Gastroesophageal sphincter (tissue), 4 donors: ENCODE measurements around the gene ZNF576. TPM values are rescaled to one million over a fixed set of nuclear protein-coding genes. Genes with fewer than 3 reads are reported as not detected.

ENCODE experiments used
- ATAC-seq: fragments of 150-250 bp; one replicate; pipeline ENCODE4 v1.9.1; 2016; ENCODE audit warnings: mild to moderate bottlenecking, moderate library complexity
- H3K27ac ChIP-seq, 4 donors: fragments of 200-600 bp; sonication (generic) in 3 of 4; 1 replicate in 3 of 4; 2 replicates in 1 of 4; pipeline ENCODE4 v1.5.1; 2016 to 2019
- H3K27me3 ChIP-seq: fragments of 200-600 bp; sonication (generic); one replicate; pipeline ENCODE4 v1.5.1; 2019
- H3K36me3 ChIP-seq, 2 donors: fragments of 200-600 bp; sonication (generic); one replicate each; pipeline ENCODE4 v1.5.1; 2019; ENCODE audit warnings: control low read depth in 1 of 2
- H3K4me1 ChIP-seq, 3 donors: fragments of 200-600 bp; sonication (generic); 1 replicate in 2 of 3; 2 replicates in 1 of 3; pipeline ENCODE4 v1.5.1; 2016 to 2019; ENCODE audit warnings: control low read depth in 2 of 3
- H3K4me3 ChIP-seq, 2 donors: fragments of 200-600 bp; sonication (generic); one replicate each; pipeline ENCODE4 v1.5.1; 2019; ENCODE audit warnings: mild to moderate bottlenecking in 1 of 2, moderate library complexity in 1 of 2
- H3K9me3 ChIP-seq, 3 donors: fragments of 200-600 bp; sonication (generic); one replicate each; pipeline ENCODE4 v1.5.1; 2017 to 2019; ENCODE audit warnings: control low read depth in 2 of 3
- CTCF ChIP-seq, 4 experiments: fragments of 200-600 bp in 2 of 4; fragments of 450-650 bp in 2 of 4; sonication (generic) in 1 of 4; IDR thresholded peaks; one replicate each; pipeline ENCODE4 v1.5.1; 2017 to 2019; ENCODE audit warnings: antibody characterized with exemption in 4 of 4, mild to moderate bottlenecking in 2 of 4, moderate library complexity in 2 of 4
- EP300 ChIP-seq: sonication (generic); formaldehyde crosslinking; IDR thresholded peaks from one replicate; pipeline ENCODE4 v1.6.1; 2017; ENCODE audit warnings: antibody characterized with exemption, mild to moderate bottlenecking
- POLR2A ChIP-seq, 2 donors: fragments of 450-650 bp; IDR thresholded peaks; one replicate each; pipeline ENCODE4 v1.6.1; 2017; ENCODE audit warnings: antibody characterized with exemption in 2 of 2, mild to moderate bottlenecking in 2 of 2, moderate library complexity in 1 of 2
- POLR2AphosphoS5 ChIP-seq: sonication (generic); formaldehyde crosslinking; IDR thresholded peaks from one replicate; pipeline ENCODE4 v1.6.1; 2017; ENCODE audit warnings: antibody characterized with exemption
- WGBS, 2 donors: methylation state at CpG; one replicate each; pipeline ENCODE4 v1.1.5; 2018; ENCODE audit warnings: low coverage in 1 of 2; 5-methylcytosine and 5-hydroxymethylcytosine counted together
- total RNA-seq, 4 donors: library from RNA; depleted of rRNA; stranded (reverse); fragments of >200 nt; gene quantifications; one replicate each; pipeline ENCODE4 v1.1.0, GENCODE V29; 2016

The ZNF576 gene
- total RNA-seq, 4 donors from 2014 or later: 10.8 to 19.9 (median 14.2) TPM

GRCh38 chr19:43612374-43612773, 16.0 kb downstream of the ZNF576 start:
- H3K27me3 ChIP-seq: no peaks in the 10 kb centered on the region
- peaks cover 0 to 48% of the 10 kb centered on the region in 2 donors for H3K36me3 ChIP-seq
- peaks cover 0 to 18% (median 0%) of the 10 kb centered on the region in 3 donors for H3K4me1 ChIP-seq
- H3K9me3 ChIP-seq: no peaks in the 10 kb centered on the region
- ATAC-seq: no peak
- WGBS, 2 donors: 100% methylated on average over 2 of the region's 12 CpGs; no CpG with 5 or more reads in 1 of the 2 donors
- H3K4me3 ChIP-seq: no peak overlapping the region
- TF ChIP-seq POLR2A (IDR thresholded peaks at IDR 0.05) (no peak), POLR2AphosphoS5 (no peak), CTCF (IDR thresholded peaks at IDR 0.05) (no peak), EP300 (no peak)
- no peak overlapping the region for H3K27ac ChIP-seq

GRCh38 chr19:43616306-43616705, 19.9 kb downstream of the ZNF576 start:
- TF ChIP-seq EP300 (no peak), CTCF (IDR thresholded peaks at IDR 0.05) (no peak), POLR2AphosphoS5 (no peak), POLR2A (IDR thresholded peaks at IDR 0.05) (no peak)
- Histone ChIP-seq H3K27ac (no peak overlapping the region), H3K4me1 (peaks cover 0 to 46% (median 5%) of the 10 kb centered on the region in 3 donors), H3K36me3 (peaks cover 0 to 31% of the 10 kb centered on the region in 2 donors), H3K9me3 (no peaks in the 10 kb centered on the region), H3K4me3 (no peak overlapping the region), H3K27me3 (no peaks in the 10 kb centered on the region)
- 83% methylated on average over 1 of the region's 1 CpG; no CpG with 5 or more reads in 1 of the 2 donors for WGBS, 2 donors
- no peak for ATAC-seq

GRCh38 chr19:43616954-43617353, 20.6 kb downstream of the ZNF576 start:
- H3K36me3 ChIP-seq: peaks cover 0 to 25% of the 10 kb centered on the region in 2 donors
- 82% methylated on average over 4 of the region's 6 CpGs; no CpG with 5 or more reads in 1 of the 2 donors for WGBS, 2 donors
- no peak for ATAC-seq
- TF ChIP-seq EP300 (no peak), POLR2A (IDR thresholded peaks at IDR 0.05) (no peak), POLR2AphosphoS5 (no peak)
- no peak overlapping the region for H3K4me3 ChIP-seq
- H3K9me3 ChIP-seq: no peaks in the 10 kb centered on the region
- H3K4me1 ChIP-seq: peaks cover 0 to 46% (median 5%) of the 10 kb centered on the region in 3 donors
- H3K27ac ChIP-seq: no peak overlapping the region
- H3K27me3 ChIP-seq: no peaks in the 10 kb centered on the region

GRCh38 chr19:43618921-43619261, 22.5 kb downstream of the ZNF576 start:
- peak overlapping the region; percentile 58 to 85 for H3K4me3 ChIP-seq
- peaks cover 0 to 10% of the 10 kb centered on the region in 2 donors for H3K36me3 ChIP-seq
- H3K9me3 ChIP-seq: no peaks in the 10 kb centered on the region
- ATAC-seq: no peak
- 0% methylated on average over 2 to 3 of the region's 14 CpGs for WGBS, 2 donors
- peak overlapping the region; percentile 79 to 99 (median 98) for H3K27ac ChIP-seq
- peaks cover 0 to 46% (median 5%) of the 10 kb centered on the region in 3 donors for H3K4me1 ChIP-seq
- H3K27me3 ChIP-seq: no peaks in the 10 kb centered on the region
- TF ChIP-seq POLR2A (IDR thresholded peaks at IDR 0.05): no peak

GRCh38 chr19:43619262-43620060, 23.1 kb downstream of the ZNF576 start, which contains the start of gene ZNF428:
TSS of gene ZNF428 (minus strand) at chr19:43619629. CDS start at chr19:43614304, 5,325 bp downstream.
- Histone ChIP-seq H3K27me3 (no peaks in the 10 kb centered on the region), H3K4me3 (peak within 1 kb of the TSS; percentile 58 to 85), H3K27ac (peak within 1 kb of the TSS; percentile 79 to 99 (median 98)), H3K9me3 (no peaks in the 10 kb centered on the region), H3K36me3 (peaks cover 0 to 4% of the 10 kb centered on the region in 2 donors), H3K4me1 (peaks cover 0 to 41% (median 5%) of the 10 kb centered on the region in 3 donors)
- peak; percentile 95 for ATAC-seq
- WGBS, 2 donors: no CpG with 5 or more reads among the region's 81 CpGs
- TF ChIP-seq POLR2A (IDR thresholded peaks at IDR 0.05) (peak; percentile 88 to 89), EP300 (no peak), CTCF (IDR thresholded peaks at IDR 0.05) (peak in 1 of 4 experiments; percentile 5), POLR2AphosphoS5 (peak; percentile 65)
